DMS 273 (cell line): ENCODE measurements around the gene DENND5A.
"Not testable (repeated sequence)": the region's sequence is repeated elsewhere in the genome, so short reads cannot be mapped to it uniquely, and the experiment has no call there.

ENCODE experiments used
- DNase-seq: peaks from one replicate; lab custom pipeline; 2025; ENCODE audit not compliant: unreplicated experiment; lab: John Stamatoyannopoulos, UW

DENND5A gene

GRCh38 chr11:9178716-9179115 lies 86.4 kb downstream of the DENND5A start:
- no peak for DNase-seq

- no peak for DNase-seq
These were observed 87.6 kb downstream of the DENND5A start for GRCh38 chr11:9177438-9178091.

- no peak for DNase-seq
These were observed 88.6 kb downstream of the DENND5A start for GRCh38 chr11:9176550-9176949.

- no peak for DNase-seq
These were observed 89.0 kb downstream of the DENND5A start for GRCh38 chr11:9176136-9176535.

- DNase-seq, result no peak
These were observed 92.8 kb downstream of the DENND5A start for GRCh38 chr11:9172389-9172788.

GRCh38 chr11:9170450-9170849 lies 94.7 kb downstream of the DENND5A start:
- DNase-seq, result no peak

- DNase-seq, result no peak
These were observed 95.4 kb downstream of the DENND5A start for GRCh38 chr11:9169595-9170295.

- DNase-seq, result not testable (repeated sequence)
These were observed 103.2 kb downstream of the DENND5A start for GRCh38 chr11:9161991-9162390.

GRCh38 chr11:9160166-9160565 lies 105.0 kb downstream of the DENND5A start:
- no peak for DNase-seq

GRCh38 chr11:9158898-9159391 lies 106.2 kb downstream of the DENND5A start:
- DNase-seq, result no peak

GRCh38 chr11:9155930-9156329 lies 109.2 kb downstream of the DENND5A start:
- no peak for DNase-seq

GRCh38 chr11:9153651-9154050 lies 111.5 kb downstream of the DENND5A start:
- no peak for DNase-seq

- DNase-seq, result no peak
These were observed 113.5 kb downstream of the DENND5A start for GRCh38 chr11:9151631-9152030.

GRCh38 chr11:9150926-9151325 lies 114.2 kb downstream of the DENND5A start:
- DNase-seq, result no peak

- DNase-seq, result no peak
These were observed 114.6 kb downstream of the DENND5A start for GRCh38 chr11:9150501-9150900.

GRCh38 chr11:9148727-9149126 lies 116.4 kb downstream of the DENND5A start:
- no peak for DNase-seq

GRCh38 chr11:9148035-9148434 lies 117.1 kb downstream of the DENND5A start:
- no peak for DNase-seq

- no peak for DNase-seq
These were observed 118.7 kb downstream of the DENND5A start for GRCh38 chr11:9146477-9146876.

- DNase-seq, result no peak
These were observed 119.9 kb downstream of the DENND5A start for GRCh38 chr11:9145283-9145682.

- no peak for DNase-seq
These were observed 120.3 kb downstream of the DENND5A start for GRCh38 chr11:9144828-9145227.

- DNase-seq, result no peak
These were observed 121.4 kb downstream of the DENND5A start for GRCh38 chr11:9143721-9144120.

GRCh38 chr11:9142732-9143131 lies 122.4 kb downstream of the DENND5A start:
- DNase-seq, result no peak

- no peak for DNase-seq
These were observed 124.0 kb downstream of the DENND5A start for GRCh38 chr11:9141186-9141585.
